Measurements from ENCODE around the gene PHACTR1. TPM values are rescaled to one million over a fixed set of nuclear protein-coding genes. Genes with fewer than 3 reads are reported as not detected.

The PHACTR1 gene
- total and polyA plus RNA-seq, 4 donors = 0.31 to 1.5 (median 0.79) TPM

DNA sequence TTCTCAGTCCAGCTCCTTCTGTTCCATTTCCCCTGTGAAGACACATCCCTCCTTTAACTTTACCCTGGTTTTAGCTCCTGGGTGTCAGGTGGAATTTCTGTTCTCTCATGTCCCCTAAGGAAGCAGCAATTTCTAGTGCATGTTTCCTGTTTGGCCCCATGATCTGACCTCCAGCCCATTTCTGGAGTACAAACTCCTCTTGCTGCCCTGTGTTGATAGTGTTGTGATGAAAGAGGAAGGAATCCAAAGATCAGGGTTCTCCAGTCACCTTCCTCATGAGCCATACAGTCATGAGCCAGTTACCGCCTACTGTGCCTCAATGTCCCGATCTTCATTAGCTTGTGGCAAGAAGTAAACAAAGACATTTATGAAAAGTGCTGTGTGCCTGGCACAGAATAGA lies 97.4 kb downstream of the PHACTR1 start:
- Histone ChIP-seq H3K4me3 (ENCODE audit: low read depth in 1 of 3, low read length in 3 of 3) (no peak overlapping the region), H3K36me3 (ENCODE audit: control insufficient read depth in 4 of 4, insufficient read depth in 3 of 4, low read depth in 1 of 4, low read length in 3 of 4) (no peaks in the 10 kb centered on the region), H3K9me3 (ENCODE audit: control insufficient read depth in 4 of 4, low read length in 3 of 4) (no peaks in the 10 kb centered on the region), H3K27ac (ENCODE audit: low read depth in 1 of 2, low read length in 2 of 2) (no peak overlapping the region), H3K27me3 (ENCODE audit: control insufficient read depth in 4 of 4, insufficient read depth in 4 of 4, low read length in 3 of 4) (peaks cover 0 to 4% (median under 1%) of the 10 kb centered on the region in 4 donors), H3K9ac (ENCODE audit: low read depth in 1 of 2, low read length in 2 of 2) (no peak overlapping the region), H3K4me1 (ENCODE audit: control insufficient read depth in 4 of 4, insufficient read depth in 4 of 4, low read length in 3 of 4) (no peaks in the 10 kb centered on the region)
- 96% methylated on average over 2 of the region's 2 CpGs for WGBS
- TF ChIP-seq, protein P1, sequence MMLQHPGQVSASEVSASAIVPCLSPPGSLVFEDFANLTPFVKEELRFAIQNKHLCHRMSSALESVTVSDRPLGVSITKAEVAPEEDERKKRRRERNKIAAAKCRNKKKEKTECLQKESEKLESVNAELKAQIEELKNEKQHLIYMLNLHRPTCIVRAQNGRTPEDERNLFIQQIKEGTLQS (IDR thresholded peaks at IDR 0.05) = no peak
- no peak for DNase-seq (ENCODE audit: low spot score)

DNA sequence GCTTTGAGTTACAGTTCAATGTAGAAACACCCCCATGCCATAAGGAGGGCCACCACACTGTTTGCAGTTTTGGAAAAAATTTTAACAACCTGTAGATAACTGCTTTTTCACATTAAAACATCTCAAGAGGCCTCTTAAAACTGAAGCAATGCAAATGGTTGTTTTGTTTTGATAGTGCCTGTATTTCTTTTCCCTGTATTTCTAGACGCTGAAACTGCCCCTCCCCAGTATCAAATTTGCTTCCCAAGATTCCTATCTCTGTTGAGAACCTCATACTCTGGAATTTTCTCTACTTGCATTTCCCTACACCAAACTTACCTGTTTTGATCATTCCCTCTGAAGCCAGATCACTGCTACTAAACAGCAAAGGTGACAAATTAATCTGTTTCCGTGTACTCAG lies 98.5 kb downstream of the PHACTR1 start:
- Histone ChIP-seq H3K27ac (ENCODE audit: low read depth in 1 of 2, low read length in 2 of 2) (no peak overlapping the region), H3K36me3 (ENCODE audit: control insufficient read depth in 4 of 4, insufficient read depth in 3 of 4, low read depth in 1 of 4, low read length in 3 of 4) (no peaks in the 10 kb centered on the region), H3K9me3 (ENCODE audit: control insufficient read depth in 4 of 4, low read length in 3 of 4) (no peaks in the 10 kb centered on the region), H3K27me3 (ENCODE audit: control insufficient read depth in 4 of 4, insufficient read depth in 4 of 4, low read length in 3 of 4) (peaks cover 0 to 6% (median under 1%) of the 10 kb centered on the region in 4 donors), H3K9ac (ENCODE audit: low read depth in 1 of 2, low read length in 2 of 2) (no peak overlapping the region), H3K4me3 (ENCODE audit: low read depth in 1 of 3, low read length in 3 of 3) (no peak overlapping the region), H3K4me1 (ENCODE audit: control insufficient read depth in 4 of 4, insufficient read depth in 4 of 4, low read length in 3 of 4) (no peaks in the 10 kb centered on the region)
- 62% methylated on average over 2 of the region's 2 CpGs for WGBS
- no peak for DNase-seq (ENCODE audit: low spot score)
- TF ChIP-seq FOXA2 (IDR thresholded peaks at IDR 0.05) (no peak), HNF4A (conservative IDR thresholded peaks at IDR 0.05) (no peak), NR2F2 (IDR thresholded peaks at IDR 0.05) (no peak), HNF4G (IDR thresholded peaks at IDR 0.05) (no peak), TAF1 (conservative IDR thresholded peaks at IDR 0.05) (no peak), RXRA (IDR thresholded peaks at IDR 0.05) (no peak), EGR1 (IDR thresholded peaks at IDR 0.05; ENCODE audit: low read depth in 2 of 2) (no peak), GABPA (IDR thresholded peaks at IDR 0.05 in 1 of 2, conservative IDR thresholded peaks at IDR 0.05 in 1 of 2) (no peak), JUND (IDR thresholded peaks at IDR 0.05) (no peak)
- TF ChIP-seq, protein P1 (IDR thresholded peaks at IDR 0.05) = no peak
- TF ChIP-seq, protein P2, sequence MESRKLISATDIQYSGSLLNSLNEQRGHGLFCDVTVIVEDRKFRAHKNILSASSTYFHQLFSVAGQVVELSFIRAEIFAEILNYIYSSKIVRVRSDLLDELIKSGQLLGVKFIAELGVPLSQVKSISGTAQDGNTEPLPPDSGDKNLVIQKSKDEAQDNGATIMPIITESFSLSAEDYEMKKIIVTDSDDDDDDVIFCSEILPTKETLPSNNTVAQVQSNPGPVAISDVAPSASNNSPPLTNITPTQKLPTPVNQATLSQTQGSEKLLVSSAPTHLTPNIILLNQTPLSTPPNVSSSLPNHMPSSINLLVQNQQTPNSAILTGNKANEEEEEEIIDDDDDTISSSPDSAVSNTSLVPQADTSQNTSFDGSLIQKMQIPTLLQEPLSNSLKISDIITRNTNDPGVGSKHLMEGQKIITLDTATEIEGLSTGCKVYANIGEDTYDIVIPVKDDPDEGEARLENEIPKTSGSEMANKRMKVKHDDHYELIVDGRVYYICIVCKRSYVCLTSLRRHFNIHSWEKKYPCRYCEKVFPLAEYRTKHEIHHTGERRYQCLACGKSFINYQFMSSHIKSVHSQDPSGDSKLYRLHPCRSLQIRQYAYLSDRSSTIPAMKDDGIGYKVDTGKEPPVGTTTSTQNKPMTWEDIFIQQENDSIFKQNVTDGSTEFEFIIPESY (IDR thresholded peaks at IDR 0.05) = no peak
- TF ChIP-seq, protein P3, sequence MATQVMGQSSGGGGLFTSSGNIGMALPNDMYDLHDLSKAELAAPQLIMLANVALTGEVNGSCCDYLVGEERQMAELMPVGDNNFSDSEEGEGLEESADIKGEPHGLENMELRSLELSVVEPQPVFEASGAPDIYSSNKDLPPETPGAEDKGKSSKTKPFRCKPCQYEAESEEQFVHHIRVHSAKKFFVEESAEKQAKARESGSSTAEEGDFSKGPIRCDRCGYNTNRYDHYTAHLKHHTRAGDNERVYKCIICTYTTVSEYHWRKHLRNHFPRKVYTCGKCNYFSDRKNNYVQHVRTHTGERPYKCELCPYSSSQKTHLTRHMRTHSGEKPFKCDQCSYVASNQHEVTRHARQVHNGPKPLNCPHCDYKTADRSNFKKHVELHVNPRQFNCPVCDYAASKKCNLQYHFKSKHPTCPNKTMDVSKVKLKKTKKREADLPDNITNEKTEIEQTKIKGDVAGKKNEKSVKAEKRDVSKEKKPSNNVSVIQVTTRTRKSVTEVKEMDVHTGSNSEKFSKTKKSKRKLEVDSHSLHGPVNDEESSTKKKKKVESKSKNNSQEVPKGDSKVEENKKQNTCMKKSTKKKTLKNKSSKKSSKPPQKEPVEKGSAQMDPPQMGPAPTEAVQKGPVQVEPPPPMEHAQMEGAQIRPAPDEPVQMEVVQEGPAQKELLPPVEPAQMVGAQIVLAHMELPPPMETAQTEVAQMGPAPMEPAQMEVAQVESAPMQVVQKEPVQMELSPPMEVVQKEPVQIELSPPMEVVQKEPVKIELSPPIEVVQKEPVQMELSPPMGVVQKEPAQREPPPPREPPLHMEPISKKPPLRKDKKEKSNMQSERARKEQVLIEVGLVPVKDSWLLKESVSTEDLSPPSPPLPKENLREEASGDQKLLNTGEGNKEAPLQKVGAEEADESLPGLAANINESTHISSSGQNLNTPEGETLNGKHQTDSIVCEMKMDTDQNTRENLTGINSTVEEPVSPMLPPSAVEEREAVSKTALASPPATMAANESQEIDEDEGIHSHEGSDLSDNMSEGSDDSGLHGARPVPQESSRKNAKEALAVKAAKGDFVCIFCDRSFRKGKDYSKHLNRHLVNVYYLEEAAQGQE (IDR thresholded peaks at IDR 0.05) = no peak
- TF ChIP-seq, protein P4, sequence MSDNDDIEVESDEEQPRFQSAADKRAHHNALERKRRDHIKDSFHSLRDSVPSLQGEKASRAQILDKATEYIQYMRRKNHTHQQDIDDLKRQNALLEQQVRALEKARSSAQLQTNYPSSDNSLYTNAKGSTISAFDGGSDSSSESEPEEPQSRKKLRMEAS (IDR thresholded peaks at IDR 0.05) = no peak

All from liver (tissue), 9 donors.